B cell (primary cell): ENCODE results near the gene DNTT. TPM values are rescaled to one million over a fixed set of nuclear protein-coding genes. Genes with fewer than 3 reads are reported as not detected.

Experiments
- ATAC-seq: fragments of 200-7000 bp; cut with Tn5 transposase; one replicate; pipeline ENCODE4 v1.10.0; 2021; ENCODE audit warnings: low read depth, mild to moderate bottlenecking, moderate number of reproducible peaks, moderate library complexity
- CTCF ChIA-PET: fragments of 350-600 bp; sonication (Branson Sonifier 250); formaldehyde crosslinking; loops from one replicate; lab custom pipeline; 2021; ENCODE audit warnings: antibody characterized with exemption, inconsistent platforms; lab: Charles Lee
- POLR2A ChIA-PET: fragments of 350-600 bp; sonication (Branson Sonifier 250); formaldehyde crosslinking; loops from one replicate; lab custom pipeline; 2021; ENCODE audit warnings: antibody characterized with exemption; lab: Charles Lee
- DNase-seq: peaks from one replicate; pipeline ENCODE4 v3.0.0; 2013
- H2AFZ ChIP-seq: 2 replicates; pipeline ENCODE4 v1.6.1; 2012; ENCODE audit warnings: mild to moderate bottlenecking, low read depth, low read length; ENCODE audit not compliant: insufficient read depth, poor library complexity, severe bottlenecking
- H3K27ac ChIP-seq, 2 donors: 1 replicate in 1 of 2; 2 replicates in 1 of 2; pipeline ENCODE4 v1.5.1; 2012 to 2013; ENCODE audit warnings: low read length in 2 of 2, mild to moderate bottlenecking in 2 of 2, moderate library complexity in 1 of 2
- H3K27me3 ChIP-seq, 4 experiments: fragments of 200-600 bp in 1 of 4; sonication (generic) in 1 of 4; replicated peaks in 1 of 4; 1 replicate in 2 of 4; 2 replicates in 2 of 4; pipeline versions ENCODE4 v1.6.1 to v1.7.0; 2013 to 2016; ENCODE audit warnings: low read length in 3 of 4, mild to moderate bottlenecking in 2 of 4, mixed read lengths in 1 of 4, moderate library complexity in 1 of 4; ENCODE audit not compliant: insufficient read depth in 4 of 4, control insufficient read depth in 3 of 4; ENCODE audit errors: control extremely low read depth in 1 of 4
- H3K36me3 ChIP-seq, 2 experiments: replicated peaks in 1 of 2; 1 replicate in 1 of 2; 2 replicates in 1 of 2; pipeline versions ENCODE4 v1.6.1 to v1.7.1; 2013; ENCODE audit warnings: low read length in 1 of 2; ENCODE audit not compliant: insufficient read depth in 2 of 2, control insufficient read depth in 1 of 2; ENCODE audit errors: control extremely low read depth in 1 of 2, extremely low read depth in 1 of 2
- H3K4me1 ChIP-seq, 2 donors: fragments of 200-600 bp in 1 of 2; sonication (generic) in 1 of 2; 1 replicate in 1 of 2; 2 replicates in 1 of 2; pipeline versions ENCODE4 v1.5.1 to v1.6.1; 2013 to 2017; ENCODE audit warnings: low read length in 2 of 2; ENCODE audit not compliant: control insufficient read depth in 2 of 2, insufficient read depth in 2 of 2
- H3K4me2 ChIP-seq: replicated peaks from 2 replicates; pipeline ENCODE3; 2012; ENCODE audit warnings: mild to moderate bottlenecking, low read depth, low read length; ENCODE audit not compliant: poor library complexity, severe bottlenecking
- H3K4me3 ChIP-seq, 5 experiments: fragments of 200-600 bp in 1 of 5; sonication (generic) in 1 of 5; 1 replicate in 3 of 5; 2 replicates in 2 of 5; pipeline versions ENCODE4 v1.5.1 to v1.7.0; 2011 to 2016; ENCODE audit warnings: low read length in 4 of 5, mild to moderate bottlenecking in 4 of 5, low read depth in 2 of 5, control low read depth in 1 of 5, moderate library complexity in 1 of 5; ENCODE audit not compliant: insufficient read depth in 1 of 5; ENCODE audit errors: control extremely low read depth in 1 of 5, extremely low read depth in 1 of 5
- H3K79me2 ChIP-seq: fragments of 200-600 bp; sonication (generic); one replicate; pipeline ENCODE4 v1.6.0; 2016; ENCODE audit warnings: low read length; ENCODE audit not compliant: control insufficient read depth, insufficient read depth
- H3K9ac ChIP-seq: fragments of 200-600 bp; sonication (generic); 2 replicates; pipeline ENCODE4 v1.6.1; 2017; ENCODE audit warnings: mild to moderate bottlenecking, low read length, moderate library complexity
- H3K9me3 ChIP-seq, 3 donors: one replicate each; pipeline versions ENCODE4 v1.6.1 to v1.7.1; 2013; ENCODE audit warnings: low read length in 2 of 3; ENCODE audit not compliant: control insufficient read depth in 2 of 3, insufficient read depth in 1 of 3; ENCODE audit errors: control extremely low read depth in 1 of 3
- H4K20me1 ChIP-seq: 2 replicates; pipeline ENCODE4 v1.6.0; 2012; ENCODE audit warnings: mild to moderate bottlenecking, low read length; ENCODE audit not compliant: insufficient read depth, control insufficient read depth, poor library complexity, severe bottlenecking
- H3K27ac Mint-ChIP-seq: one replicate; pipeline ENCODE4 v1.8.0; 2021; ENCODE audit warnings: mixed read lengths
- H3K27me3 Mint-ChIP-seq: one replicate; pipeline ENCODE4 v1.8.0; 2021; ENCODE audit warnings: mixed read lengths
- H3K4me1 Mint-ChIP-seq: one replicate; pipeline ENCODE4 v1.8.0; 2021; ENCODE audit warnings: mixed read lengths
- H3K4me3 Mint-ChIP-seq: one replicate; pipeline ENCODE4 v1.8.0; 2021; ENCODE audit warnings: mixed read lengths
- H3K9me3 Mint-ChIP-seq: one replicate; pipeline ENCODE4 v1.8.0; 2022; ENCODE audit warnings: mixed read lengths; ENCODE audit not compliant: insufficient read depth
- EZH2 ChIP-seq: IDR thresholded peaks from 2 replicates; pipeline ENCODE4 v1.6.1; 2012; ENCODE audit warnings: borderline replicate concordance, low read depth, mild to moderate bottlenecking, moderate library complexity, low read length; ENCODE audit not compliant: insufficient read depth, poor library complexity, severe bottlenecking
- WGBS: methylation state at CpG from one replicate; pipeline ENCODE4 v1.1.5; 2013; ENCODE audit warnings: missing lambda C conversion rate; ENCODE audit not compliant: insufficient coverage; 5-methylcytosine and 5-hydroxymethylcytosine counted together
- intact Hi-C: fragments of 100-400 bp; cut with micrococcal nuclease; formaldehyde crosslinking; loops from one replicate; pipeline ENCODE4 v1.10.0; 2022
- polyA plus RNA-seq: library from polyadenylated mRNA; depleted of rRNA; stranded (reverse); fragments of >200 nt; gene quantifications from 2 replicates; pipeline ENCODE4 v1.2.3, GENCODE V29; 2012
- total RNA-seq, 2 donors: library from RNA; stranded (reverse); fragments of 120-200 nt in 1 of 2; gene quantifications; 1 replicate in 1 of 2; 2 replicates in 1 of 2; pipeline versions ENCODE4 v1.2.3 to v1.2.4, GENCODE V29; 2013 to 2022
- TF ChIP-seq, protein P1 (sequence below): fragments of 200-600 bp; IDR thresholded peaks from one replicate; pipeline ENCODE4 v1.8.0; 2022; ENCODE audit warnings: antibody characterized with exemption, mild to moderate bottlenecking

Gene DNTT
- total and polyA plus RNA-seq, 2 donors (not counting 1 experiment from before 2014, with no cell fraction given), result not detected

DNA sequence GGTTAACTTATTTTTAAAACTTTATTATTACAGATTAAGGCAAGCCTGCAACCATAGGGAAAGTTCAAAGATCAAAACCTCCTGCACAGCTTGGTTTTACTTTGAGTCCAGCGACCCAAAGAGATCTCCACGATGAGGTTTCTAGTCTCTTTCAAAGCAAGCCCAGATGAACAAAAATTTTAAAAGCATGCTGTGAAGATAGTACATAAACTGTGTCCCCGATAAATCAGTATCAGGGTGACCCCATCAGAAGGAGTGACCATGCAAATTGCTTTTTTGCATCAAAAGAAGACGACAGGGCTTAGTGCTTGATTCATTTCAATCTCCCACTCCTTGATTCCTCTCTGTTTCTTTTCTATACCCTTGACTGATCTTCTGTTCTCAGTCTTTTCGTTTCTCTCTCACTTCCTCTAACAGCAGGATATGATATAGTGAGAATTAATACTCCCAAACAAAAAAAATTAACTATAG, 16.0 kb upstream of the DNTT start:
- H3K9me3 ChIP-seq, result no peaks in the 10 kb centered on the region
- intact Hi-C loops, result loop anchor here (1.0 to 10.0 kb wide), 4 partner anchors 15 to 457 kb away; no protein-coding TSS in a partner anchor
- peaks cover 81% of the 10 kb centered on the region for H3K4me1 Mint-ChIP-seq
- peak overlapping the region; percentile 86 for H3K27ac ChIP-seq
- H3K9me3 Mint-ChIP-seq, result no peaks in the 10 kb centered on the region
- H3K4me1 ChIP-seq, result peaks cover 70% of the 10 kb centered on the region in 2 donors
- H3K9ac ChIP-seq, result peak overlapping the region; percentile 60
- 8% methylated on average over 2 of the region's 5 CpGs for WGBS
- peak; percentile 78 for DNase-seq
- peaks cover 71% of the 10 kb centered on the region for H3K79me2 ChIP-seq
- peak overlapping the region; percentile 84 for H3K4me3 Mint-ChIP-seq
- no peaks in the 10 kb centered on the region for H4K20me1 ChIP-seq
- no peak for TF ChIP-seq EZH2
- TF ChIP-seq, protein P1, sequence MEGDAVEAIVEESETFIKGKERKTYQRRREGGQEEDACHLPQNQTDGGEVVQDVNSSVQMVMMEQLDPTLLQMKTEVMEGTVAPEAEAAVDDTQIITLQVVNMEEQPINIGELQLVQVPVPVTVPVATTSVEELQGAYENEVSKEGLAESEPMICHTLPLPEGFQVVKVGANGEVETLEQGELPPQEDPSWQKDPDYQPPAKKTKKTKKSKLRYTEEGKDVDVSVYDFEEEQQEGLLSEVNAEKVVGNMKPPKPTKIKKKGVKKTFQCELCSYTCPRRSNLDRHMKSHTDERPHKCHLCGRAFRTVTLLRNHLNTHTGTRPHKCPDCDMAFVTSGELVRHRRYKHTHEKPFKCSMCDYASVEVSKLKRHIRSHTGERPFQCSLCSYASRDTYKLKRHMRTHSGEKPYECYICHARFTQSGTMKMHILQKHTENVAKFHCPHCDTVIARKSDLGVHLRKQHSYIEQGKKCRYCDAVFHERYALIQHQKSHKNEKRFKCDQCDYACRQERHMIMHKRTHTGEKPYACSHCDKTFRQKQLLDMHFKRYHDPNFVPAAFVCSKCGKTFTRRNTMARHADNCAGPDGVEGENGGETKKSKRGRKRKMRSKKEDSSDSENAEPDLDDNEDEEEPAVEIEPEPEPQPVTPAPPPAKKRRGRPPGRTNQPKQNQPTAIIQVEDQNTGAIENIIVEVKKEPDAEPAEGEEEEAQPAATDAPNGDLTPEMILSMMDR, result no peak
- no peaks in the 10 kb centered on the region for H3K36me3 ChIP-seq
- ChIA-PET POLR2A (interaction anchor here (1.0 to 4.8 kb wide), 7 partner anchors 12 to 198 kb away, joined by 3 to 48 read pairs (median 5); partner anchors contain the start of gene BLNK), CTCF (interaction anchor here (1.2 to 6.0 kb wide), 8 partner anchors 13 to 63 kb away, joined by 3 to 103 read pairs (median 4); partner anchors contain the start of gene BLNK)
- peak overlapping the region; percentile 42 to 77 (median 67) for H3K4me3 ChIP-seq
- no peaks in the 10 kb centered on the region for H3K27me3 Mint-ChIP-seq
- peak overlapping the region; percentile 92 for H3K27ac Mint-ChIP-seq
- peak; percentile 76 for ATAC-seq
- H2AFZ ChIP-seq, result no peak overlapping the region
- H3K4me2 ChIP-seq, result peak overlapping the region; percentile 79
- H3K27me3 ChIP-seq, result no peaks in the 10 kb centered on the region

DNA sequence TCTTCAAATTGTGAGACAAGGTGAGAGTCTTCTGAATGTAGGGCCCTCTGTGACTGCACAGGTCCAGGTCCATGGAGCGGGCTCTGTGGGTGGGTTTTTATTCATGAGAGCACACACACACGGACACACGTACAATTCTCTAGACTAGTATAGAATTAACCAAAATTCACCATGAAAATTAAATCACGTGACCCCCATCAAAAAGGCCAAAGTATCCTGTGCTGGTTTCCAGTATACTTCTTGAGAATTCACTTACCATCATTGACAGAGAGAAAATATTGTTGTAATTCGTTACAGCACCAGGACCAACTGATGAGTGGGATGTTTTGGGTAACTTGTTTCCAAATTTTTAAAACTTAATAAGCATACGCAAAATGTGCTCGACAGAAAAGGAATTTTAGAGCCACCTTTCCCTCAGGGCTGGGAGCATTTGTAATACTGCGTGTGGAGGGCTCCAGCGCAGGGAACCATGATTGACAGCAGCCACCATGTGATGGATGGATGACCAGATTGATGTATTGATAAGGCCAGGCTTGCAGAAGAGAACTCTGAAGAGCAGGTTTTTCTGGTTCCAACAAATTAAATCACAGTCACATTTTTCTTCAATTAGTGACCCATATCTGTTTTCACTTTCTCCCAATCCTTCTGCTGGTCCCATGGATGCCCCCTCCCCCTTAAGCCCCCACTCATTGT, 14.9 kb upstream of the DNTT start:
- 100% methylated on average over 3 of the region's 9 CpGs for WGBS
- TF ChIP-seq, protein P1, result no peak
- TF ChIP-seq EZH2, result no peak
- no peak overlapping the region for H3K9ac ChIP-seq
- DNase-seq (no peak), ATAC-seq (no peak)
- intact Hi-C loops, result loop anchor here (10.0 kb wide), 1 partner anchor 455 kb away; no protein-coding TSS in a partner anchor
- Mint-ChIP-seq H3K9me3 (no peaks in the 10 kb centered on the region), H3K4me3 (peak overlapping the region; percentile 62), H3K27me3 (no peaks in the 10 kb centered on the region), H3K27ac (peak overlapping the region; percentile 86), H3K4me1 (peaks cover 79% of the 10 kb centered on the region)
- peak overlapping the region; percentile 79 for H3K4me2 ChIP-seq
- H3K79me2 ChIP-seq, result peaks cover 70% of the 10 kb centered on the region
- peaks cover 73 to 75% of the 10 kb centered on the region in 2 donors for H3K4me1 ChIP-seq
- peak overlapping the region; percentile 52 for H2AFZ ChIP-seq
- H3K27me3 ChIP-seq, result no peaks in the 10 kb centered on the region
- no peaks in the 10 kb centered on the region for H4K20me1 ChIP-seq
- CTCF ChIA-PET, result interaction anchor here (6.0 kb wide), 1 partner anchor 59 kb away, joined by 103 read pairs; no protein-coding TSS in a partner anchor
- no peaks in the 10 kb centered on the region for H3K9me3 ChIP-seq
- POLR2A ChIA-PET, result no interaction called here
- H3K36me3 ChIP-seq, result no peaks in the 10 kb centered on the region
- H3K27ac ChIP-seq, result peak overlapping the region; percentile 86
- no peak overlapping the region for H3K4me3 ChIP-seq
